GM23338 (cell line): ENCODE results near the gene C2CD2L. TPM values are rescaled to one million over a fixed set of nuclear protein-coding genes. Genes with fewer than 3 reads are reported as not detected.

Experiments used
- ATAC-seq: fragments of 200-7000 bp; cut with Tn5 transposase; 3 replicates; pipeline ENCODE4 v1.9.1; 2020
- DNase-seq: peaks from one replicate; pipeline ENCODE4 v3.0.0-alpha.2; 2015; ENCODE audit warnings: low spot score
- H2AFZ ChIP-seq: fragments of 200-600 bp; sonication (generic); 2 replicates; pipeline ENCODE4 v1.8.0; 2016; ENCODE audit warnings: antibody characterized with exemption, mild to moderate bottlenecking, moderate library complexity
- H3F3A ChIP-seq: fragments of 200-600 bp; sonication (generic); replicated peaks from 2 replicates; pipeline ENCODE4 v1.8.0; 2017; ENCODE audit warnings: antibody characterized with exemption, mixed run types, low read depth
- H3K27ac ChIP-seq: fragments of 200-600 bp; sonication (generic); 2 replicates; pipeline ENCODE4 v1.6.1; 2016; ENCODE audit warnings: low read depth
- H3K27me3 ChIP-seq: fragments of 200-600 bp; sonication (generic); 2 replicates; pipeline ENCODE4 v1.8.0; 2016; ENCODE audit warnings: mild to moderate bottlenecking, mixed run types, moderate library complexity; ENCODE audit not compliant: insufficient read depth
- H3K36me3 ChIP-seq: fragments of 200-600 bp; sonication (generic); 2 replicates; pipeline ENCODE4 v1.8.0; 2016; ENCODE audit warnings: mild to moderate bottlenecking; ENCODE audit not compliant: insufficient read depth
- H3K4me1 ChIP-seq: fragments of 200-600 bp; sonication (generic); 2 replicates; pipeline ENCODE4 v1.8.0; 2016; ENCODE audit warnings: mild to moderate bottlenecking, moderate library complexity; ENCODE audit not compliant: insufficient read depth
- H3K4me2 ChIP-seq: fragments of 200-600 bp; sonication (generic); 2 replicates; pipeline ENCODE4 v1.7.1; 2017; ENCODE audit warnings: mixed run types
- H3K4me3 ChIP-seq: fragments of 200-600 bp; sonication (generic); 2 replicates; pipeline ENCODE4 v1.6.1; 2016; ENCODE audit warnings: mixed run types
- H3K79me2 ChIP-seq: fragments of 200-600 bp; sonication (generic); replicated peaks from 2 replicates; pipeline ENCODE4 v1.8.0; 2017; ENCODE audit warnings: mild to moderate bottlenecking; ENCODE audit not compliant: insufficient read depth
- H3K9me2 ChIP-seq: fragments of 200-600 bp; sonication (generic); 2 replicates; pipeline ENCODE4 v1.8.0; 2017; ENCODE audit not compliant: insufficient read depth
- H4K20me1 ChIP-seq: fragments of 200-600 bp; sonication (generic); replicated peaks from 2 replicates; pipeline ENCODE4 v1.8.0; 2017; ENCODE audit warnings: mild to moderate bottlenecking; ENCODE audit not compliant: insufficient read depth
- H3K27ac Mint-ChIP-seq: 2 replicates; pipeline ENCODE4 v1.8.0; 2020; ENCODE audit warnings: inconsistent platforms, mild to moderate bottlenecking, moderate library complexity, mixed read lengths
- H3K27me3 Mint-ChIP-seq: 3 replicates; pipeline ENCODE4 v1.8.0; 2022; ENCODE audit warnings: low read depth, mild to moderate bottlenecking, moderate library complexity, mixed read lengths, inconsistent platforms; ENCODE audit not compliant: insufficient read depth, poor library complexity
- H3K36me3 Mint-ChIP-seq: 3 replicates; pipeline ENCODE4 v1.8.0; 2021; ENCODE audit warnings: low read depth, mild to moderate bottlenecking, inconsistent platforms, moderate library complexity, mixed read lengths
- H3K4me1 Mint-ChIP-seq: 3 replicates; pipeline ENCODE4 v1.8.0; 2020; ENCODE audit warnings: mild to moderate bottlenecking, inconsistent platforms, mixed read lengths
- H3K4me3 Mint-ChIP-seq: 3 replicates; pipeline ENCODE4 v1.8.0; 2021; ENCODE audit warnings: moderate library complexity, mild to moderate bottlenecking, inconsistent platforms, mixed read lengths
- H3K9me3 Mint-ChIP-seq: 3 replicates; pipeline ENCODE4 v1.8.0; 2020; ENCODE audit warnings: moderate library complexity, mild to moderate bottlenecking, inconsistent platforms, mixed read lengths
- CREB1 ChIP-seq: fragments of 250-450 bp; sonication (Bioruptor Pico); IDR thresholded peaks from 2 replicates; pipeline ENCODE4 v1.5.0; 2020; ENCODE audit warnings: low read depth, mild to moderate bottlenecking, moderate library complexity
- EZH2 ChIP-seq: fragments of 200-600 bp; sonication (generic); IDR thresholded peaks from one replicate; pipeline ENCODE4 v1.8.0; 2017; ENCODE audit warnings: antibody characterized with exemption, mild to moderate bottlenecking, low read depth; ENCODE audit not compliant: unreplicated experiment
- EZH2phosphoT487 ChIP-seq: fragments of 200-600 bp; sonication (generic); IDR thresholded peaks from one replicate; pipeline ENCODE4 v1.8.1; 2018; ENCODE audit warnings: antibody characterized with exemption; ENCODE audit not compliant: unreplicated experiment
- JUNB ChIP-seq: IDR thresholded peaks from one replicate; pipeline ENCODE4 v1.6.1; 2016; ENCODE audit warnings: antibody characterized with exemption; ENCODE audit not compliant: unreplicated experiment
- NANOG ChIP-seq: IDR thresholded peaks from 2 replicates; pipeline ENCODE4 v1.6.1; 2016; ENCODE audit warnings: antibody characterized with exemption, borderline replicate concordance
- POLR2AphosphoS5 ChIP-seq: IDR thresholded peaks from 2 replicates; pipeline ENCODE4 v1.6.1; 2016; ENCODE audit warnings: antibody characterized with exemption, low read depth
- STAT1 ChIP-seq: IDR thresholded peaks from one replicate; pipeline ENCODE4 v1.6.1; 2016; ENCODE audit warnings: antibody characterized with exemption; ENCODE audit not compliant: unreplicated experiment
- ZNF114 ChIP-seq: fragments of 250-450 bp; sonication (Bioruptor Pico); IDR thresholded peaks from 2 replicates; pipeline ENCODE4 v1.5.0; 2020; ENCODE audit warnings: mild to moderate bottlenecking, moderate library complexity
- ZNF331 ChIP-seq: fragments of 250-450 bp; sonication (Bioruptor Pico); IDR thresholded peaks from 2 replicates; pipeline ENCODE4 v1.5.0; 2020; ENCODE audit warnings: low read depth, mild to moderate bottlenecking, moderate library complexity
- polyA plus RNA-seq: library from polyadenylated mRNA; unstranded; fragments of >200 nt; fragmentation: Nextera tagmentation; extraction: Ambion mirVana; gene quantifications from 2 replicates; pipeline ENCODE4 v1.2.1, GENCODE V29; 2016
- total RNA-seq: library from RNA; depleted of rRNA; stranded (reverse); fragments of >200 nt; shearing (Covaris generic); gene quantifications from 2 replicates; pipeline ENCODE4 v1.2.3, GENCODE V29; 2014
- TF ChIP-seq, protein P1 (sequence below): IDR thresholded peaks from one replicate; pipeline ENCODE4 v1.6.1; 2018; ENCODE audit warnings: antibody characterized with exemption; ENCODE audit not compliant: unreplicated experiment
- TF ChIP-seq, protein P2 (sequence below), 2 experiments: fragments of 200-600 bp in 1 of 2; sonication (generic) in 1 of 2; conservative IDR thresholded peaks; 2 replicates each; pipeline versions ENCODE4 v1.5.1 to v1.6.1; 2016 to 2017; ENCODE audit warnings: antibody characterized with exemption in 2 of 2, low read depth in 2 of 2, mild to moderate bottlenecking in 2 of 2, moderate library complexity in 1 of 2
- TF ChIP-seq, protein P3 (sequence below): IDR thresholded peaks from 2 replicates; pipeline ENCODE4 v1.6.1; 2016; ENCODE audit warnings: antibody characterized with exemption
- TF ChIP-seq, protein P4 (sequence below): fragments of 250-450 bp; sonication (Bioruptor Pico); IDR thresholded peaks from 2 replicates; pipeline ENCODE4 v1.5.0; 2020; ENCODE audit warnings: mild to moderate bottlenecking, moderate library complexity

The C2CD2L gene
- total and polyA plus RNA-seq, 2 experiments from 2014 or later = 1.4 to 4.4 TPM

DNA sequence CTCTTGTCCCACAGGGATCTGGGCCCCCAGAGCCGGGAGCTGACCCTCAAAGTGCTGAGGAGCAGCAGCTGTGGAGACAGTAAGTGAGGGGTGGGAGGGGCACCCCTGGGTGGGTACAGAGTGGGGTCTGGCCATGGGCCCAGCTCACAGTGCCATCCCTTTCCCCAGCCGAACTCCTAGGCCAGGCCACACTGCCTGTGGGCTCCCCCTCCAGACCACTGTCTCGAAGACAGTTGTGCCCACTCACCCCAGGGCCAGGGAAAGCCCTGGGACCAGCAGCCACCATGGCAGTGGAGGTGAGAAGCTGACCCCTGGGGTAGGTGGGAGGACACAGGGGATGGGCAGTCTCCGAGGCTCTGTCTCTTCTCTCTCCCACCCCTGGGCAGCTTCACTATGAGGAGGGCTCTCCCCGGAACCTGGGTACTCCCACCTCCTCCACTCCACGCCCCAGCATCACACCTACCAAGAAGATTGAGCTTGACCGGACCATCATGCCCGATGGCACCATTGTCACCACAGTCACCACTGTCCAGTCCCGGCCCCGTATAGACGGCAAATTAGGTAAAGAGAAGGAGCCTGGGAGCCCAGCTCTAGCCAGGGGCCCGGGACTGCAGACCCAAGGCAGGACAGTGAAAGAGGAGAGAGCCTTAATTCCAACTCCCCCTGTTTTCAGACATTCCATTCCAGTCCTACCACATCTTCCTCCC lies 5.3 kb downstream of the C2CD2L start:
- H3F3A ChIP-seq = 0 out of 2 replicates have a peak, but pooled peaks cover 5% of the 10 kb centered on the region
- peaks cover 14% of the 10 kb centered on the region for H3K4me1 Mint-ChIP-seq
- peaks cover 20% of the 10 kb centered on the region for H3K27me3 ChIP-seq
- H3K36me3 ChIP-seq = no peaks in the 10 kb centered on the region
- no peak overlapping the region for H3K4me3 Mint-ChIP-seq
- no peak for TF ChIP-seq CREB1 (CRISPR knock-in tag)
- no peak for TF ChIP-seq EZH2phosphoT487
- no peak for TF ChIP-seq EZH2
- no peak for TF ChIP-seq ZNF331 (CRISPR knock-in tag)
- TF ChIP-seq, protein P1, sequence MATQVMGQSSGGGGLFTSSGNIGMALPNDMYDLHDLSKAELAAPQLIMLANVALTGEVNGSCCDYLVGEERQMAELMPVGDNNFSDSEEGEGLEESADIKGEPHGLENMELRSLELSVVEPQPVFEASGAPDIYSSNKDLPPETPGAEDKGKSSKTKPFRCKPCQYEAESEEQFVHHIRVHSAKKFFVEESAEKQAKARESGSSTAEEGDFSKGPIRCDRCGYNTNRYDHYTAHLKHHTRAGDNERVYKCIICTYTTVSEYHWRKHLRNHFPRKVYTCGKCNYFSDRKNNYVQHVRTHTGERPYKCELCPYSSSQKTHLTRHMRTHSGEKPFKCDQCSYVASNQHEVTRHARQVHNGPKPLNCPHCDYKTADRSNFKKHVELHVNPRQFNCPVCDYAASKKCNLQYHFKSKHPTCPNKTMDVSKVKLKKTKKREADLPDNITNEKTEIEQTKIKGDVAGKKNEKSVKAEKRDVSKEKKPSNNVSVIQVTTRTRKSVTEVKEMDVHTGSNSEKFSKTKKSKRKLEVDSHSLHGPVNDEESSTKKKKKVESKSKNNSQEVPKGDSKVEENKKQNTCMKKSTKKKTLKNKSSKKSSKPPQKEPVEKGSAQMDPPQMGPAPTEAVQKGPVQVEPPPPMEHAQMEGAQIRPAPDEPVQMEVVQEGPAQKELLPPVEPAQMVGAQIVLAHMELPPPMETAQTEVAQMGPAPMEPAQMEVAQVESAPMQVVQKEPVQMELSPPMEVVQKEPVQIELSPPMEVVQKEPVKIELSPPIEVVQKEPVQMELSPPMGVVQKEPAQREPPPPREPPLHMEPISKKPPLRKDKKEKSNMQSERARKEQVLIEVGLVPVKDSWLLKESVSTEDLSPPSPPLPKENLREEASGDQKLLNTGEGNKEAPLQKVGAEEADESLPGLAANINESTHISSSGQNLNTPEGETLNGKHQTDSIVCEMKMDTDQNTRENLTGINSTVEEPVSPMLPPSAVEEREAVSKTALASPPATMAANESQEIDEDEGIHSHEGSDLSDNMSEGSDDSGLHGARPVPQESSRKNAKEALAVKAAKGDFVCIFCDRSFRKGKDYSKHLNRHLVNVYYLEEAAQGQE = no peak
- TF ChIP-seq POLR2AphosphoS5 = no peak
- TF ChIP-seq STAT1 = no peak
- TF ChIP-seq, protein P2, sequence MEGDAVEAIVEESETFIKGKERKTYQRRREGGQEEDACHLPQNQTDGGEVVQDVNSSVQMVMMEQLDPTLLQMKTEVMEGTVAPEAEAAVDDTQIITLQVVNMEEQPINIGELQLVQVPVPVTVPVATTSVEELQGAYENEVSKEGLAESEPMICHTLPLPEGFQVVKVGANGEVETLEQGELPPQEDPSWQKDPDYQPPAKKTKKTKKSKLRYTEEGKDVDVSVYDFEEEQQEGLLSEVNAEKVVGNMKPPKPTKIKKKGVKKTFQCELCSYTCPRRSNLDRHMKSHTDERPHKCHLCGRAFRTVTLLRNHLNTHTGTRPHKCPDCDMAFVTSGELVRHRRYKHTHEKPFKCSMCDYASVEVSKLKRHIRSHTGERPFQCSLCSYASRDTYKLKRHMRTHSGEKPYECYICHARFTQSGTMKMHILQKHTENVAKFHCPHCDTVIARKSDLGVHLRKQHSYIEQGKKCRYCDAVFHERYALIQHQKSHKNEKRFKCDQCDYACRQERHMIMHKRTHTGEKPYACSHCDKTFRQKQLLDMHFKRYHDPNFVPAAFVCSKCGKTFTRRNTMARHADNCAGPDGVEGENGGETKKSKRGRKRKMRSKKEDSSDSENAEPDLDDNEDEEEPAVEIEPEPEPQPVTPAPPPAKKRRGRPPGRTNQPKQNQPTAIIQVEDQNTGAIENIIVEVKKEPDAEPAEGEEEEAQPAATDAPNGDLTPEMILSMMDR (conservative IDR thresholded peaks at IDR 0.05; ENCODE audit: low read depth in 2 of 2) = no peak
- TF ChIP-seq, protein P3, sequence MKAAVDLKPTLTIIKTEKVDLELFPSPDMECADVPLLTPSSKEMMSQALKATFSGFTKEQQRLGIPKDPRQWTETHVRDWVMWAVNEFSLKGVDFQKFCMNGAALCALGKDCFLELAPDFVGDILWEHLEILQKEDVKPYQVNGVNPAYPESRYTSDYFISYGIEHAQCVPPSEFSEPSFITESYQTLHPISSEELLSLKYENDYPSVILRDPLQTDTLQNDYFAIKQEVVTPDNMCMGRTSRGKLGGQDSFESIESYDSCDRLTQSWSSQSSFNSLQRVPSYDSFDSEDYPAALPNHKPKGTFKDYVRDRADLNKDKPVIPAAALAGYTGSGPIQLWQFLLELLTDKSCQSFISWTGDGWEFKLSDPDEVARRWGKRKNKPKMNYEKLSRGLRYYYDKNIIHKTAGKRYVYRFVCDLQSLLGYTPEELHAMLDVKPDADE = no peak
- no peak for TF ChIP-seq NANOG
- TF ChIP-seq, protein P4, sequence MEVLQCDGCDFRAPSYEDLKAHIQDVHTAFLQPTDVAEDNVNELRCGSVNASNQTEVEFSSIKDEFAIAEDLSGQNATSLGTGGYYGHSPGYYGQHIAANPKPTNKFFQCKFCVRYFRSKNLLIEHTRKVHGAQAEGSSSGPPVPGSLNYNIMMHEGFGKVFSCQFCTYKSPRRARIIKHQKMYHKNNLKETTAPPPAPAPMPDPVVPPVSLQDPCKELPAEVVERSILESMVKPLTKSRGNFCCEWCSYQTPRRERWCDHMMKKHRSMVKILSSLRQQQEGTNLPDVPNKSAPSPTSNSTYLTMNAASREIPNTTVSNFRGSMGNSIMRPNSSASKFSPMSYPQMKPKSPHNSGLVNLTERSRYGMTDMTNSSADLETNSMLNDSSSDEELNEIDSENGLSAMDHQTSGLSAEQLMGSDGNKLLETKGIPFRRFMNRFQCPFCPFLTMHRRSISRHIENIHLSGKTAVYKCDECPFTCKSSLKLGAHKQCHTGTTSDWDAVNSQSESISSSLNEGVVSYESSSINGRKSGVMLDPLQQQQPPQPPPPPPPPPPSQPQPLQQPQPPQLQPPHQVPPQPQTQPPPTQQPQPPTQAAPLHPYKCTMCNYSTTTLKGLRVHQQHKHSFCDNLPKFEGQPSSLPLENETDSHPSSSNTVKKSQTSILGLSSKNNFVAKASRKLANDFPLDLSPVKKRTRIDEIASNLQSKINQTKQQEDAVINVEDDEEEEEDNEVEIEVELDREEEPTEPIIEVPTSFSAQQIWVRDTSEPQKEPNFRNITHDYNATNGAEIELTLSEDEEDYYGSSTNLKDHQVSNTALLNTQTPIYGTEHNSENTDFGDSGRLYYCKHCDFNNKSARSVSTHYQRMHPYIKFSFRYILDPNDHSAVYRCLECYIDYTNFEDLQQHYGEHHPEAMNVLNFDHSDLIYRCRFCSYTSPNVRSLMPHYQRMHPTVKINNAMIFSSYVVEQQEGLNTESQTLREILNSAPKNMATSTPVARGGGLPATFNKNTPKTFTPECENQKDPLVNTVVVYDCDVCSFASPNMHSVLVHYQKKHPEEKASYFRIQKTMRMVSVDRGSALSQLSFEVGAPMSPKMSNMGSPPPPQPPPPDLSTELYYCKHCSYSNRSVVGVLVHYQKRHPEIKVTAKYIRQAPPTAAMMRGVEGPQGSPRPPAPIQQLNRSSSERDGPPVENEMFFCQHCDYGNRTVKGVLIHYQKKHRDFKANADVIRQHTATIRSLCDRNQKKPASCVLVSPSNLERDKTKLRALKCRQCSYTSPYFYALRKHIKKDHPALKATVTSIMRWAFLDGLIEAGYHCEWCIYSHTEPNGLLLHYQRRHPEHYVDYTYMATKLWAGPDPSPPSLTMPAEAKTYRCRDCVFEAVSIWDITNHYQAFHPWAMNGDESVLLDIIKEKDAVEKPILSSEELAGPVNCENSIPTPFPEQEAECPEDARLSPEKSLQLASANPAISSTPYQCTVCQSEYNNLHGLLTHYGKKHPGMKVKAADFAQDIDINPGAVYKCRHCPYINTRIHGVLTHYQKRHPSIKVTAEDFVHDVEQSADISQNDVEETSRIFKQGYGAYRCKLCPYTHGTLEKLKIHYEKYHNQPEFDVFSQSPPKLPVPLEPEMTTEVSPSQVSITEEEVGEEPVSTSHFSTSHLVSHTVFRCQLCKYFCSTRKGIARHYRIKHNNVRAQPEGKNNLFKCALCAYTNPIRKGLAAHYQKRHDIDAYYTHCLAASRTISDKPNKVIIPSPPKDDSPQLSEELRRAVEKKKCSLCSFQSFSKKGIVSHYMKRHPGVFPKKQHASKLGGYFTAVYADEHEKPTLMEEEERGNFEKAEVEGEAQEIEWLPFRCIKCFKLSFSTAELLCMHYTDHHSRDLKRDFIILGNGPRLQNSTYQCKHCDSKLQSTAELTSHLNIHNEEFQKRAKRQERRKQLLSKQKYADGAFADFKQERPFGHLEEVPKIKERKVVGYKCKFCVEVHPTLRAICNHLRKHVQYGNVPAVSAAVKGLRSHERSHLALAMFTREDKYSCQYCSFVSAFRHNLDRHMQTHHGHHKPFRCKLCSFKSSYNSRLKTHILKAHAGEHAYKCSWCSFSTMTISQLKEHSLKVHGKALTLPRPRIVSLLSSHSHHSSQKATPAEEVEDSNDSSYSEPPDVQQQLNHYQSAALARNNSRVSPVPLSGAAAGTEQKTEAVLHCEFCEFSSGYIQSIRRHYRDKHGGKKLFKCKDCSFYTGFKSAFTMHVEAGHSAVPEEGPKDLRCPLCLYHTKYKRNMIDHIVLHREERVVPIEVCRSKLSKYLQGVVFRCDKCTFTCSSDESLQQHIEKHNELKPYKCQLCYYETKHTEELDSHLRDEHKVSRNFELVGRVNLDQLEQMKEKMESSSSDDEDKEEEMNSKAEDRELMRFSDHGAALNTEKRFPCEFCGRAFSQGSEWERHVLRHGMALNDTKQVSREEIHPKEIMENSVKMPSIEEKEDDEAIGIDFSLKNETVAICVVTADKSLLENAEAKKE (CRISPR knock-in tag) = no peak
- no peak for TF ChIP-seq JUNB
- no peak for TF ChIP-seq ZNF114 (CRISPR knock-in tag)
- no peak overlapping the region for H2AFZ ChIP-seq
- H3K27me3 Mint-ChIP-seq = peaks cover 16% of the 10 kb centered on the region
- no peaks in the 10 kb centered on the region for H4K20me1 ChIP-seq
- no peaks in the 10 kb centered on the region for H3K9me3 Mint-ChIP-seq
- no peak overlapping the region for H3K4me3 ChIP-seq
- H3K27ac ChIP-seq = no peak overlapping the region
- ATAC-seq (no peak), DNase-seq (no peak)
- no peaks in the 10 kb centered on the region; the same call in 2 of the 3 replicates for H3K36me3 Mint-ChIP-seq
- H3K4me2 ChIP-seq = no peak overlapping the region
- no peak overlapping the region for H3K27ac Mint-ChIP-seq
- H3K79me2 ChIP-seq = no peaks in the 10 kb centered on the region
- H3K9me2 ChIP-seq = no peaks in the 10 kb centered on the region
- H3K4me1 ChIP-seq = peaks cover 15% of the 10 kb centered on the region
